Measurements from ENCODE around the gene NNT. TPM values are rescaled to one million over a fixed set of nuclear protein-coding genes. Genes with fewer than 3 reads are reported as not detected.

The NNT gene
- total and polyA plus RNA-seq, 10 of the 15 experiments (the other 5 are each of a cell fraction or from before 2014, with no cell fraction given), result 20.8 to 73.1 (median 51.9) TPM

GRCh38 chr5:43573058-43573457 lies 29.9 kb upstream of the NNT start:
- H4K20me1 ChIP-seq (ENCODE audit: control insufficient read depth, insufficient read depth), result no peaks in the 10 kb centered on the region
- no peak overlapping the region for H3K9ac ChIP-seq (ENCODE audit: control insufficient read depth, insufficient read depth, low read length)
- H3K4me2 ChIP-seq (ENCODE audit: control insufficient read depth, insufficient read depth), result no peak overlapping the region
- BruUV-seq (replicated peaks), result no TSS peak
- H3K36me3 ChIP-seq (ENCODE audit: control insufficient read depth in 2 of 2, insufficient read depth in 2 of 2, low read length in 1 of 2), result peaks cover 0 to 5% of the 10 kb centered on the region in 2 experiments; a peak in 1 of 4 replicates
- H3K79me2 ChIP-seq (ENCODE audit: control insufficient read depth, insufficient read depth, low read length), result no peaks in the 10 kb centered on the region
- POLR2A ChIA-PET, result no interaction called here
- DNase-seq (ENCODE audit: low read depth, low spot score), result no peak
- in situ Hi-C loops (cut with MboI) (no loop called here), intact Hi-C loops (cut with micrococcal nuclease; ENCODE audit: unreplicated experiment) (no loop called here)
- FAIRE-seq, result no peak
- RAD21 ChIA-PET (ENCODE audit: unreplicated experiment), result interaction anchor here (1.5 kb wide), 1 partner anchor 27 kb away, joined by 3 read pairs; no protein-coding TSS in a partner anchor
- WGBS (ENCODE audit: insufficient coverage, insufficient replicate concordance, low lambda C conversion rate, missing lambda C conversion rate), result 96% methylated on average over 1 of the region's 1 CpG
- CTCF ChIA-PET, result no interaction called here
- H3K4me3 ChIP-seq, result no peak overlapping the region
- H3K9me3 ChIP-seq (replicated peaks; ENCODE audit: control insufficient read depth, insufficient read depth, low read length), result no peaks in the 10 kb centered on the region; the same call in 2 of the 3 replicates
- ATAC-seq, result no peak
- no peak overlapping the region for H2AFZ ChIP-seq (ENCODE audit: control insufficient read depth, low read depth, low read length)
- H3K27ac ChIP-seq (ENCODE audit: control insufficient read depth, insufficient read depth), result no peak overlapping the region
- SMC1A ChIA-PET (ENCODE audit: uncharacterized antibody, unreplicated experiment), result interaction anchor here (1.4 kb wide), 1 partner anchor 11 kb away, joined by 3 read pairs; no protein-coding TSS in a partner anchor
- no peaks in the 10 kb centered on the region for H3K4me1 ChIP-seq (ENCODE audit: control insufficient read depth, insufficient read depth, low read length)
- H3K27me3 ChIP-seq (replicated peaks in 1 of 2; ENCODE audit: control insufficient read depth in 2 of 2, insufficient read depth in 2 of 2, low read length in 1 of 2), result no peaks in the 10 kb centered on the region
- no peak for TF ChIP-seq SIX5 (IDR thresholded peaks at IDR 0.05; ENCODE audit: low read depth, low read length, severe bottlenecking)
- no peak for TF ChIP-seq ZBTB4 (CRISPR knock-in tag; IDR thresholded peaks at IDR 0.05)
- no peak for TF ChIP-seq YY1 (IDR thresholded peaks at IDR 0.05; ENCODE audit: low read depth, low read length)
- no peak for TF ChIP-seq ZNF24 (IDR thresholded peaks at IDR 0.05)
- no peak for TF ChIP-seq CUX1 (IDR thresholded peaks at IDR 0.05; ENCODE audit: insufficient replicate concordance, low read depth, low read length)
- no peak for TF ChIP-seq SREBF1 (IDR thresholded peaks at IDR 0.05; ENCODE audit: low read length)
- TF ChIP-seq ELK1 (IDR thresholded peaks at IDR 0.05; ENCODE audit: low read depth, low read length), result no peak
- no peak for TF ChIP-seq MYB (IDR thresholded peaks at IDR 0.05; ENCODE audit: borderline replicate concordance, low read depth, low read length)
- TF ChIP-seq TARDBP (IDR thresholded peaks at IDR 0.05; ENCODE audit: borderline replicate concordance), result no peak
- TF ChIP-seq POLR2AphosphoS5 (IDR thresholded peaks at IDR 0.05; ENCODE audit: low read length), result no peak
- no peak for TF ChIP-seq USF2 (IDR thresholded peaks at IDR 0.05; ENCODE audit: borderline replicate concordance, low read depth, low read length)
- no peak for TF ChIP-seq FOXK2 (IDR thresholded peaks at IDR 0.05)
- TF ChIP-seq STAT1 (conservative IDR thresholded peaks at IDR 0.05), result no peak
- TF ChIP-seq RB1 (IDR thresholded peaks at IDR 0.05; ENCODE audit: borderline replicate concordance), result no peak
- TF ChIP-seq BRCA1 (IDR thresholded peaks at IDR 0.05; ENCODE audit: low read depth, low read length), result no peak
- no peak for TF ChIP-seq YBX1 (IDR thresholded peaks at IDR 0.05)

All from GM12878 (cell line).